Stimulated activated naive CD8-positive, alpha-beta T cell treated with anti-CD3 and anti-CD28 coated beads, Interleukin-15, amount 100 ng/mL, for 72 hours (primary cell): ENCODE measurements around the gene LIN54.
"Not testable (repeated sequence)": the region's sequence is repeated elsewhere in the genome, so short reads cannot be mapped to it uniquely, and the experiment has no call there.

Experiments used
- ATAC-seq: fragments of 150-1000 bp; cut with Tn5 transposase; 2 replicates; pipeline ENCODE4 v1.10.0; 2021; ENCODE audit warnings: mild to moderate bottlenecking, moderate library complexity
- DNase-seq, 2 donors: peaks; one replicate each; pipeline ENCODE4 v3.0.0; 2021 to 2022
- H3K27ac Mint-ChIP-seq, 2 donors: one replicate each; pipeline ENCODE4 v1.8.0; 2022; ENCODE audit warnings: mild to moderate bottlenecking in 2 of 2, mixed read lengths in 2 of 2, moderate library complexity in 2 of 2
- H3K27me3 Mint-ChIP-seq: one replicate; pipeline ENCODE4 v1.8.0; 2022; ENCODE audit warnings: mixed read lengths
- H3K4me1 Mint-ChIP-seq: one replicate; pipeline ENCODE4 v1.8.0; 2022; ENCODE audit warnings: mild to moderate bottlenecking, mixed read lengths
- H3K4me3 Mint-ChIP-seq, 2 donors: one replicate each; pipeline ENCODE4 v1.8.0; 2022; ENCODE audit warnings: mild to moderate bottlenecking in 2 of 2, mixed read lengths in 2 of 2, moderate library complexity in 1 of 2
- H3K9me3 Mint-ChIP-seq, 2 donors: one replicate each; pipeline ENCODE4 v1.8.0; 2022; ENCODE audit warnings: mixed read lengths in 2 of 2

Gene LIN54

DNA sequence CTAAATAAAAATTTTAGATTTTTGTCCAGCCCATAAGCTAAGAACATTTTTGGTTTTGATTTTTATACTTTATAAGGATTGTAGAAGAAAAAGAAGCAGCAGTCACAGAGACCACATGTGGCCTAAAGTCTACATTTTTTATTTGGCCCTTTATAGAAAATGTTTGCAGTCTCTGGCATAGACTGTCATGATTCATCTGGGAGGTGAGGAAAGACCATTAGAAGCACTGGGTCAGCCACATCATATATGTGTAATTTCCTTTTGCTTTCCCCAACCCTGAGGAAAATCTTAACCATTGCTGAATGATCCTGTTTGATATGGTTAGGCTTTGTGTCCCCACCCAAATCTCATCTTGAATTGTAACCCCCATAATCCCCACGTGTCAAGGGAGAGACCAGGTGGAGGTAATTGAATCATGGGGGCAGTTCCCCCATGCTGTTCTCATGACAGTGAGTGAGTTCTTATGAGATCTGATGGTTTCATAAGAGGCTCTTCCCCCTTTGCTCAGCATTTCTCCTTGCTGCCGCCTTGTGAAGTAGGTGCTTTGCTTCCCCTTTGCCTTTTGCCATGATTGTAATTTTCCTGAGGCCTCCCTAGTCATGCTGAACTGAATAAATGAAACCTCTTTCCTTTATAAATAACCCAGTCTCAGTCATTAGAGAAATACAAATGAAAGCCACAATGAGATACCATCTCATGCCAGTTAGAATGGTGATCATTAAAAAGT lies 12.3 kb upstream of the LIN54 start:
- Mint-ChIP-seq H3K9me3 (peaks cover 8 to 12% of the 10 kb centered on the region in 2 donors), H3K27ac (no peak overlapping the region), H3K27me3 (no peaks in the 10 kb centered on the region), H3K4me3 (no peak overlapping the region), H3K4me1 (peaks cover 9% of the 10 kb centered on the region)
- ATAC-seq (no peak), DNase-seq (no peak)

- ATAC-seq, result peak; percentile 98
- Mint-ChIP-seq H3K9me3 (peaks cover 2 to 3% of the 10 kb centered on the region in 2 donors), H3K27me3 (no peaks in the 10 kb centered on the region), H3K4me1 (peaks cover 9% of the 10 kb centered on the region), H3K4me3 (peak overlapping the region in 1 of 2 donors; percentile 9), H3K27ac (no peak overlapping the region)
- DNase-seq, result no peak
These were observed 9.3 kb upstream of the LIN54 start for GRCh38 chr4:83019794-83020494.

- Mint-ChIP-seq H3K9me3 (no peaks in the 10 kb centered on the region), H3K4me3 (peak overlapping the region; percentile 29 to 99), H3K4me1 (peaks cover 30% of the 10 kb centered on the region), H3K27ac (peak overlapping the region in 1 of 2 donors; percentile 98), H3K27me3 (no peaks in the 10 kb centered on the region)
- no peak for DNase-seq
- ATAC-seq, result no peak
These were observed 3.3 kb upstream of the LIN54 start for GRCh38 chr4:83013902-83014301.

DNA sequence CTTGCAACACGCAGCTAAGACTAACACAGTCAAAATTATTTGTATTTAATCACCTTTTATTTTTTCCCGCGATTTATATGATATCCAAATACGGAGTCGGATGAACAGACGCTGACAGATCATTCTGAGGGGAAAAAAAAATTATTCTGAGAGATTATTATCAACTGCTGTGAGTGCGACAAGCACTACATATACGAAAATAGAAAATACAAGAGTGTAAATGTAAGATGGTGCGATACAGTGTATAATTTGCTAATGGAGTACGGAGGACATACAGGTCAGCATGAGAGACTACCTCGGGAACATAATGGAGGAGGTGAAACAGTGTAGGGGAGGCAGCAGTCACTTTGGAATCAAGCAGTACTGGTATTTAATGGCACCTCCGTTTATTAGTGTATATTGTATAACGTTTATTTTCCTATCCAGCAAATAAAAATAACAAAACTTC lies 2.8 kb upstream of the LIN54 start:
- Mint-ChIP-seq H3K4me1 (peaks cover 34% of the 10 kb centered on the region), H3K9me3 (no peaks in the 10 kb centered on the region), H3K27ac (peak overlapping the region; percentile 98), H3K27me3 (no peaks in the 10 kb centered on the region), H3K4me3 (peak overlapping the region; percentile 89 to 99)
- DNase-seq, result no peak
- ATAC-seq, result no peak

DNA sequence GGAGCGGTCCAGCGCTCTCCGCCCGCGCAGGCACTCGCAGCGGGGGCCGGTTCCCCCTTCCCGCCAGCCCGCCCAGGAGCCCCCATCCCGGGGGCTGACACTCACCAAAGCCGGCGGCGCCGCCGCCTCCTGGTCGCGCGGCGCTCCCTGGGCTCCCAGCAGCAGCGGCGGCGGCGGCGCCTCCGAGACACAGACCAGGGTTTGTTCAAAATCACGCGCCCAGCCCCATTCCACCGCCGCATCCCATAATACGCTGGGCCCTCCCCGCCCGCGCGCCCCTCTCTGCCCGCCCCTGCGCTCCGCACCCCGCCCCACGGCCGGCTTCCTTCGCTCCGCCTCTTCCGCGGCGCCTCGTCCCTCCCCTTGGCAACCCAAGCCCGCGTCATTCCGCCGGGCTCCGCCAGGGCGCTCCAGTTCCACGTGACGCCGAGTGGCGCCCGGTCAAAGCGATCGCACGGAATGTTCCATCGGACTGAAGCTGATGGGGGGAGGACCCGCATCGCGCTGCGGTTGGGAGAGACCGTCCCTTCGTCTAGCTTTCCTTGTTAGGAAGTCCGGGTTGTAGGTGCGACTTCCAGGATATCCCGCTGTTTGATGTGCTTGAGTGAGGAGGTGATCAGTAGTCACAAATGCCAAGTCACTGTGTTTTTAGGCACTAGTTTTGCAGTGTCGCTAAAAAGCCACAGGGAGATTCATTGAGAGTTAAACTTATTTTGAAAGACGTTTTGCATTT lies 2.2 kb upstream of the LIN54 start:
- DNase-seq (peak; percentile 98), ATAC-seq (peak; percentile 87)
- H3K27me3 Mint-ChIP-seq, result no peaks in the 10 kb centered on the region
- peak overlapping the region; percentile 98 for H3K27ac Mint-ChIP-seq
- no peaks in the 10 kb centered on the region for H3K9me3 Mint-ChIP-seq
- peak overlapping the region; percentile 89 to 99 for H3K4me3 Mint-ChIP-seq
- H3K4me1 Mint-ChIP-seq, result peaks cover 40% of the 10 kb centered on the region

DNA sequence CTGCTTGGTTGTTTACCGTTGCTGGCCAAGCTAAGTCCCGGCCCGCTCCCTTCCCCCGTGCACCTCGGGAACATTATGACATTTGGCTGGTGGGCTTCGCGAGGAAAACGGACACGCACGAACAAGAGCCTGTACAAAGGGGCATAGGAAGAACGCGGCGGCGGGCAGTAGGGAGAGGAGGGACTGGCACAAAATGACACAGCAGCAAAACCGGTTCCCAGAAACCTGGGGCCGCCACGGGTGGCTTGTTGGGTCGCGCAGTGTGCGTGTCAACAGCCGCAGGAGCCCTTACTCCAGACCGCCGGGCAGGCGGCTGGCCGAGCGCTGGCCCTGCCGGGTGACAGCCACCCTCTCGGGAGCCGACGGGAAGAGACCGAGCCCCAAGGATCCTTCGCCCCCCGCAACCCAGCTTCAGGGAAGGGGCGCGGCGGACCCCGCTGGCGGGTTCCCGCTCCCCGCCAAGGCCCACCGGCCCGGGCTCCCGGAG lies 1.6 kb upstream of the LIN54 start:
- Mint-ChIP-seq H3K4me1 (peaks cover 46% of the 10 kb centered on the region), H3K27ac (peak overlapping the region; percentile 85 to 96), H3K4me3 (peak overlapping the region; percentile 92 to 94)

GRCh38 chr4:83011689-83012199 lies 1.1 kb upstream of the LIN54 start:
- Mint-ChIP-seq H3K27me3 (no peaks in the 10 kb centered on the region), H3K9me3 (no peaks in the 10 kb centered on the region), H3K4me3 (peak overlapping the region; percentile 92 to 94), H3K4me1 (peaks cover 47% of the 10 kb centered on the region), H3K27ac (peak overlapping the region; percentile 85 to 96)
- ATAC-seq (peak; percentile 1), DNase-seq (no peak)

More for the DNA sequence above, 1.6 kb upstream of the LIN54 start:
- Mint-ChIP-seq H3K27me3 (no peaks in the 10 kb centered on the region), H3K9me3 (no peaks in the 10 kb centered on the region)
- DNase-seq (peak in 1 of 2 donors; percentile 64), ATAC-seq (peak; percentile 26)

DNA sequence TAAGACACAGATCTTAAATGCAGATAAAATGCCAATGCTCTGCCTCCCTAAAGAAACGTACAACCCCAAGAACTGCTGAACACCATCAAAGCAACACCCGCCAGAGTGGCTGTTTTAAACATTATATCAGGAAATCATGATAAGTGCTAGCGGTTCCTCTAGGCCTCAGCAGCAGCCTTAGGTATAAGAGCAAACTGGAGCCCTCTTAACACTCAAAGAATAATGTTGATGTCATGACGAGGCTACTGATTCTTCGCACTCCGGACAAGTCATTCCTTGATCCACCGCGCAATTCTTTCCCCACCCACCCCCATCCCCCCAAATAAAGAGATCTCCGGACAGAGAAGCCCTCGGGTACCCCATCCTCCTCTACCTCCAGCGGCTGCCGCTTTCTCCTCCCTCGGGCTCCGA lies 507 bp downstream of the LIN54 start:
- H3K27me3 Mint-ChIP-seq, result no peaks in the 10 kb centered on the region
- DNase-seq (peak in 1 of 2 donors; percentile 11), ATAC-seq (no peak)
- H3K27ac Mint-ChIP-seq, result peak overlapping the region; percentile 99 to 100
- peak overlapping the region; percentile 92 to 94 for H3K4me3 Mint-ChIP-seq
- peaks cover 54% of the 10 kb centered on the region for H3K4me1 Mint-ChIP-seq
- H3K9me3 Mint-ChIP-seq, result no peaks in the 10 kb centered on the region

- H3K4me1 Mint-ChIP-seq, result peaks cover 54% of the 10 kb centered on the region
- no peak for ATAC-seq
- peak overlapping the region; percentile 99 to 100 for H3K27ac Mint-ChIP-seq
- peak overlapping the region; percentile 92 to 94 for H3K4me3 Mint-ChIP-seq
- no peak for DNase-seq
- no peaks in the 10 kb centered on the region for H3K9me3 Mint-ChIP-seq
- H3K27me3 Mint-ChIP-seq, result no peaks in the 10 kb centered on the region
These were observed 1.1 kb downstream of the LIN54 start for GRCh38 chr4:83009529-83009928.

- H3K9me3 Mint-ChIP-seq, ATAC-seq, H3K27me3 Mint-ChIP-seq, H3K27ac Mint-ChIP-seq, DNase-seq, H3K4me3 Mint-ChIP-seq: not testable (repeated sequence)
- H3K4me1 Mint-ChIP-seq, result peaks cover 30% of the 10 kb centered on the region
These were observed 7.4 kb downstream of the LIN54 start for GRCh38 chr4:83003044-83003791.

DNA sequence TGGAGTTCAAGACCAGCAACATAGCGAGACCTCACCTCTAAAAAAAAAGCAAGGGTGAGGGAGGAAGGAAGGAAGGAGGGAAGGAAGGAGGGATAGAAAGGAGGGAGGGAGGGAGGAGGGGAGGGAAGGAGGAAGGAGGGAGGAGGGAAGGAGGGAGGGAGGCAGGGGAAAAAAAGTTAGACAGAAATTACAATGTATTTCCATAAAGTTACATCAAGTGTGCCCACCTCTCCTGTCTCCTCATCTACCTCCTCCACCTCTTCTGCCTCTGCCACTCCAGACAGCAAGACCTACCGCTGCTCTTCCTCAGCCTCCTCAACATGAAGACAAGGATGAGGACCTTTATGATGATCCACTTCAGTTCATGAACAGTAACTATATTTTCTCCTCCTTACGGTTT lies 8.3 kb downstream of the LIN54 start:
- DNase-seq (no peak), ATAC-seq (no peak)
- Mint-ChIP-seq H3K9me3 (no peaks in the 10 kb centered on the region), H3K4me3 (no peak overlapping the region), H3K27ac (peak overlapping the region; percentile 51 to 82), H3K27me3 (no peaks in the 10 kb centered on the region), H3K4me1 (peaks cover 21% of the 10 kb centered on the region)

DNA sequence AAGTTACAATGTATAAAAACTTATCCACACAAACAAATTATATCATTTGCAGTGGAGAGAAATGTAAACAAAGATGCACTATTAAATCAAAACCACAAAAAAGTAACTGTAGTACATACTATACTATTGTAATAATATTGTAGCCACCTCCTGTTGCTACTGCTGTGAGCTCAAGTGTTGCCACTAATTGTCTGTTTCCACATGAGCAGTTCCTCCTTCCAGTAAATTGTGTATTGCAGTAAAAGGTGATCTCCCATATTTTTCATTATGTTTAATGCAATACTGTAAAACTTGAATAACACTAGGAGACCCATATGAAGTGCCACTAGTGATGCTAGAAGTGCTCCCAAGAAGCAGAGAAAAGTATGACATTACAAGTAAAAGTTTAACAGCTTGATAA lies 11.7 kb downstream of the LIN54 start:
- no peaks in the 10 kb centered on the region for H3K9me3 Mint-ChIP-seq
- ATAC-seq (no peak), DNase-seq (no peak)
- H3K27ac Mint-ChIP-seq, result no peak overlapping the region
- no peak overlapping the region for H3K4me3 Mint-ChIP-seq
- H3K27me3 Mint-ChIP-seq, result no peaks in the 10 kb centered on the region
- peaks cover 12% of the 10 kb centered on the region for H3K4me1 Mint-ChIP-seq

DNA sequence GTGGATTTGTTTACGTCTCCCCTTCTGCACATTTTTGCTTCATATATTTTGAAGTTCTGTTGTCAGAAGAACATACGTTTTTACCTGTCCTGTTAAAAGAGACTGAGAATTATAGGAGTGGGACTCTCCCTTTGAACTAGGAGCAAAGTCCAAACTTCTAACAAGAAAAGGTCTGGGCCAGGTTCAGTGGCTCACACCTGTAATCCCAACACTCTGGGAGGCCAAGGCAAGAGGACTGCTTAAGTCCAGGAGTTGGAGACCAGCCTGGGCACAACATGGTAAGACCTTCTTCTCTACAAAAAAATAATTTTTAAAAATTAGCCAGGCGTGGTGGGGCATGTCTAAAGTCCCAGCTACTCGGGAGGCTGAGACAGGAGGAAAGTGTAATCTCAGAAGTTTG lies 15.8 kb downstream of the LIN54 start:
- ATAC-seq (no peak), DNase-seq (no peak)
- Mint-ChIP-seq H3K4me3 (no peak overlapping the region), H3K27ac (no peak overlapping the region), H3K4me1 (peaks cover 27% of the 10 kb centered on the region), H3K27me3 (no peaks in the 10 kb centered on the region), H3K9me3 (no peaks in the 10 kb centered on the region)

- Mint-ChIP-seq H3K4me3 (peak overlapping the region; percentile 58 to 72), H3K4me1 (peaks cover 39% of the 10 kb centered on the region), H3K9me3 (no peaks in the 10 kb centered on the region), H3K27me3 (no peaks in the 10 kb centered on the region), H3K27ac (peak overlapping the region; percentile 73 to 79)
- DNase-seq (peak in 1 of 2 donors; percentile 10), ATAC-seq (peak; percentile 97)
These were observed 20.8 kb downstream of the LIN54 start for GRCh38 chr4:82989575-82990429.
